ENCODE data around the gene LSM11. TPM values are rescaled to one million over a fixed set of nuclear protein-coding genes. Genes with fewer than 3 reads are reported as not detected.

Gene LSM11
- total RNA-seq, 2 donors from 2014 or later, result 3.7 to 4.5 TPM

DNA sequence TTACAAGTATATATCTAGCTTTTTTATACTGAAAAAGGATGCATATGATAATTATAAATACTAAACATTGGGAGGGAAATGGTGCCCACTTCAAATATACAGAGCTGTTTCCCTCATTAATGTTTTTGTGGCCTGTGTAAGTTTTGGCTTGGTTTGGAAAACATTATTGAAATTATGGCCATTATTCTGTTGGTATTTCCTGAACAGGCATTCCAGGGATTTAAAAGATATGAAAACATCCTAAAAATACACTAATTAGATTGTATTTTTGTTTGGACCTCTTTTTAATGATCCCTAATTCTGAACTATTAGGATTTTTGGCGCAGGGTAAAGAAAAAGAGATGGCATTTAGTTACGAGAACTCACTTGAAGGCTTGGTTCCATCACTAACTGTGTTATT is 64.5 kb downstream of the LSM11 start:
- no peaks in the 10 kb centered on the region for H3K9me3 ChIP-seq (ENCODE audit: control insufficient read depth, low read length)
- no peaks in the 10 kb centered on the region for H3K4me1 ChIP-seq (ENCODE audit: control insufficient read depth, insufficient read depth, low read length)
- no peak overlapping the region for H3K9ac ChIP-seq (ENCODE audit: extremely low read depth, low read length, poor library complexity, severe bottlenecking)
- H3K27me3 Mint-ChIP-seq (ENCODE audit: insufficient read depth), result no peaks in the 10 kb centered on the region
- H3K4me1 Mint-ChIP-seq, result no peaks in the 10 kb centered on the region
- peaks cover 53% of the 10 kb centered on the region for H3K36me3 Mint-ChIP-seq (ENCODE audit: low read depth)
- H3K36me3 ChIP-seq (ENCODE audit: control insufficient read depth, insufficient read depth, low read length), result peaks cover 84% of the 10 kb centered on the region
- H3K9me3 Mint-ChIP-seq, result no peaks in the 10 kb centered on the region
- TF ChIP-seq, protein P1, sequence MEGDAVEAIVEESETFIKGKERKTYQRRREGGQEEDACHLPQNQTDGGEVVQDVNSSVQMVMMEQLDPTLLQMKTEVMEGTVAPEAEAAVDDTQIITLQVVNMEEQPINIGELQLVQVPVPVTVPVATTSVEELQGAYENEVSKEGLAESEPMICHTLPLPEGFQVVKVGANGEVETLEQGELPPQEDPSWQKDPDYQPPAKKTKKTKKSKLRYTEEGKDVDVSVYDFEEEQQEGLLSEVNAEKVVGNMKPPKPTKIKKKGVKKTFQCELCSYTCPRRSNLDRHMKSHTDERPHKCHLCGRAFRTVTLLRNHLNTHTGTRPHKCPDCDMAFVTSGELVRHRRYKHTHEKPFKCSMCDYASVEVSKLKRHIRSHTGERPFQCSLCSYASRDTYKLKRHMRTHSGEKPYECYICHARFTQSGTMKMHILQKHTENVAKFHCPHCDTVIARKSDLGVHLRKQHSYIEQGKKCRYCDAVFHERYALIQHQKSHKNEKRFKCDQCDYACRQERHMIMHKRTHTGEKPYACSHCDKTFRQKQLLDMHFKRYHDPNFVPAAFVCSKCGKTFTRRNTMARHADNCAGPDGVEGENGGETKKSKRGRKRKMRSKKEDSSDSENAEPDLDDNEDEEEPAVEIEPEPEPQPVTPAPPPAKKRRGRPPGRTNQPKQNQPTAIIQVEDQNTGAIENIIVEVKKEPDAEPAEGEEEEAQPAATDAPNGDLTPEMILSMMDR (conservative IDR thresholded peaks at IDR 0.05), result no peak
- H3K4me3 ChIP-seq (ENCODE audit: low read length), result no peak overlapping the region
- WGBS, 2 experiments (ENCODE audit: insufficient coverage in 1 of 2, insufficient read length in 1 of 2), result 83% methylated on average over 2 of the region's 2 CpGs; no CpG with 5 or more reads in 1 of the 2 experiments
- no peak overlapping the region for H3K27ac Mint-ChIP-seq
- no peak for DNase-seq
- no peaks in the 10 kb centered on the region for H3K27me3 ChIP-seq (ENCODE audit: control insufficient read depth, insufficient read depth, low read length, poor library complexity, severe bottlenecking)
- no peak overlapping the region for H3K27ac ChIP-seq (ENCODE audit: low read depth, low read length)
- no peak overlapping the region for H3K4me3 Mint-ChIP-seq

Other genes with a start within 250 kb of the LSM11 start
- gene ADAM19, start 167.9 kb upstream of the LSM11 start, total RNA-seq, result 100 to 1,000 TPM in 1 of 2 donors, 10 to 100 TPM in 1; 96.1 to 119 TPM
- gene SOX30, start 91.3 kb upstream of the LSM11 start, total RNA-seq, result under 1 TPM in 1 of 2 donors, not detected in 1; 0.48 TPM
- gene C5orf52, start 72.2 kb upstream of the LSM11 start, total RNA-seq, result not detected
- gene THG1L, start 12.3 kb upstream of the LSM11 start, total RNA-seq, result 10 to 100 TPM; 11.6 to 13.8 TPM
- 10 to 100 TPM; 91.6 to 92.7 TPM for gene CLINT1, start 115.4 kb downstream of the LSM11 start, total RNA-seq

All from endodermal cell (in vitro differentiated cells).